PC-9 (cell line): Measurements from ENCODE around the gene PALLD.

Experiments
- CTCF ChIP-seq: fragments of 200-600 bp; sonication (generic); conservative IDR thresholded peaks from 2 replicates; pipeline ENCODE4 v1.6.1; 2017; ENCODE audit warnings: mixed run types, antibody characterized with exemption, mild to moderate bottlenecking, moderate library complexity
- EZH2 ChIP-seq: fragments of 200-600 bp; sonication (generic); IDR thresholded peaks from 2 replicates; pipeline ENCODE4 v1.8.0; 2017; ENCODE audit warnings: antibody characterized with exemption, low read depth

- no peak for TF ChIP-seq CTCF
- TF ChIP-seq EZH2: no peak
Measured at GRCh38 chr4:168933423-168933822, 436.6 kb downstream of the PALLD start.
